K562 (cell line): Measurements from ENCODE around the gene PPARG.

Source experiments
- ATF7 ChIP-seq: fragments of 450-650 bp; IDR thresholded peaks from 2 replicates; pipeline ENCODE4 v1.7.1; 2014; ENCODE audit warnings: mild to moderate bottlenecking, moderate library complexity
- HDAC6 ChIP-seq: IDR thresholded peaks from 2 replicates; pipeline ENCODE4 v1.6.1; 2012; ENCODE audit warnings: low read depth, mild to moderate bottlenecking, control low read depth, inconsistent platforms, low read length, moderate library complexity
- TEAD4 ChIP-seq, 2 experiments: sonication (generic) in 1 of 2; formaldehyde crosslinking in 1 of 2; IDR thresholded peaks; 2 replicates each; pipeline versions ENCODE4 v1.6.1 to v1.8.0; 2012 to 2022; ENCODE audit warnings: borderline replicate concordance in 1 of 2, inconsistent platforms in 1 of 2, low read length in 1 of 2, mild to moderate bottlenecking in 1 of 2, missing genetic modification reagents in 1 of 2
- TF ChIP-seq, protein P1 (sequence below): sonication (generic); formaldehyde crosslinking; IDR thresholded peaks from 2 replicates; pipeline ENCODE4 v1.8.0; 2022; ENCODE audit warnings: missing genetic modification reagents, mild to moderate bottlenecking, moderate library complexity, borderline replicate concordance

DNA sequence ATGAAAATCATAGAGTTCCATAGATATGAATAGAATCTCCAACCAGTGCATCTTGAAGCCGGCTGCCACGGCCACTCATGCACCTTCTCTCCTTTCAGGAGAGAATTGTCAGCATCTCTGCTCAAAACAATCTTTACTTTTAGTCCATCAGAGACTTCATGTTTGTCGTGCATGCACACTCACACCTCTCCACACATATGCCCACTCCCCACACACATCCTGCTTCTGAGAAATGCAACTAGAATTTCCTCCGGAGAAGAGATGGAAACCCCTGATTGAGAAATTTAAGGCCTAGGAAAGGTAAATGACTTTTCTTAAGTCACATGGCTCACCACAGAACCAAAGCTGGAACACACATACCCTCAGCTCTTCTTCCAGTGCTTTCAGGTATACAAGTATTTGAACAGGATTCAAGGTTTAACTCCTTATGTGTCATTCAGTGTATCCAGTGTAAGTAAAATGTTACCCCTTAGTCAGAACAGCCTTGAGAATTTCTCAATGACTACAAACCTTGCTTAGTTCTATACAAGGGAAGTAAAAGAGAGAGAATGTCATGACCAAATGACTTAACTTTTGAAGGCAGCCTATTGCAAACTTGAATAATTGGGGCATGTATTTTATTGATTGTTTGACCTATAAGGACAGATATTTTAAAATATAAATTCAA, 126.3 kb downstream of the PPARG start:
- TF ChIP-seq HDAC6 (no peak), TEAD4 (IDR thresholded peaks at IDR 0.05; ENCODE audit: low read length) (no peak), TEAD4 (CRISPR knock-in tag; IDR thresholded peaks at IDR 0.05; ENCODE audit: borderline replicate concordance) (no peak), ATF7 (no peak)
- TF ChIP-seq, protein P1, sequence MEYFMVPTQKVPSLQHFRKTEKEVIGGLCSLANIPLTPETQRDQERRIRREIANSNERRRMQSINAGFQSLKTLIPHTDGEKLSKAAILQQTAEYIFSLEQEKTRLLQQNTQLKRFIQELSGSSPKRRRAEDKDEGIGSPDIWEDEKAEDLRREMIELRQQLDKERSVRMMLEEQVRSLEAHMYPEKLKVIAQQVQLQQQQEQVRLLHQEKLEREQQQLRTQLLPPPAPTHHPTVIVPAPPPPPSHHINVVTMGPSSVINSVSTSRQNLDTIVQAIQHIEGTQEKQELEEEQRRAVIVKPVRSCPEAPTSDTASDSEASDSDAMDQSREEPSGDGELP (CRISPR knock-in tag): no peak
